Left ventricle myocardium superior (tissue), 1 donor: ENCODE data around the gene TENM3. TPM values are rescaled to one million over a fixed set of nuclear protein-coding genes. Genes with fewer than 3 reads are reported as not detected.

Experiments used
- ATAC-seq: fragments of 200-7000 bp; cut with Tn5 transposase; one replicate; pipeline ENCODE4 v1.9.1; 2020; ENCODE audit warnings: mild to moderate bottlenecking, moderate library complexity
- DNase-seq: peaks from one replicate; pipeline ENCODE4 v3.0.0-alpha.2; 2020
- intact Hi-C: fragments of 100-400 bp; cut with micrococcal nuclease; formaldehyde crosslinking; loops from one replicate; pipeline ENCODE4 v1.11.0; 2022
- total RNA-seq: library from RNA; stranded (reverse); fragmentation: NEBNext Ultra II Directional; extraction: Animal tissue kit (Norgen Biotek cat#: 25700); gene quantifications from one replicate; pipeline ENCODE4 v1.2.1, GENCODE V29; 2021
- donor health status: DM: no; HTN: yes; CAD: no; lungs with severe emphysema.

The TENM3 gene
- total RNA-seq, 1 donor from 2014 or later, result 6.8 TPM

GRCh38 chr4:182567119-182567518 is 323.9 kb downstream of the TENM3 start:
- ATAC-seq (no peak), DNase-seq (no peak)
- intact Hi-C loops, result no loop called here

DNA sequence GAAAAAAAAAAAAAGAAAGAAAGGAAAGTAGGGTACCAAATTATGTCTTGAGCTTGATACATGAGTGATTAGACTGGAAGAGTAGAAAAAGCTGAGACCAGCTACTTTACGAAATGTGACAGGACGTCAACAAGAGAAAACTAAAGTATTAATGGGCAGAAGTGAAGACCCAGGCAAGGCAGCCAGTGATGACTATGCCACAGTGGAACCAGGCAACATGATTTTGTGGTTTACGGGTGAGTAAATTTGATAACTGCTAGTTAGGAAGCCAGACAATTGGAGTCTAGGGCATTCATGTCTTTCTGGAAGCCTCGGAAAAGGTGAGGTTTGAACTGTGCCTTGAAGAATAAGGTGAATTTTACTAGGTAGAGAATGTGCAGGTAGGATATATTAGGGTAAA is 326.4 kb downstream of the TENM3 start:
- DNase-seq (no peak), ATAC-seq (no peak)
- intact Hi-C loops, result no loop called here

DNA sequence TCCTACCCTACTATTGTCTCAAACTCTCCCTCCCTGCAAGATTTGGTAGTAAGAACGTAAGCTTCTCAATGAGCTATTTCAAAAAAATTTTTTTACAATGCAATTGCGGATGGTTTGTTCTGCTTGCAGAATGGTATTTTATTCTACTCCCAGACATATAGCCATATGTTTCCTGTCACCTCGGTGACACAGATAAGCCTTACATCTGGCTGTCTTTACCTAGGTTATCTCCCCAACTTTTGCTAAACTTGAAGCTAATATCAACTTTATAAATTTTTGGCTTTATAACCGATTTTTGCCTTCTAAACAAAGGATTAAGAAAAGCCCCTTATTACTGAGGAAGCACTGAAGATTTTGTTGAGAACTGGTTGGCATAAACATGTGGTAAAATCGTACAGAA is 331.5 kb downstream of the TENM3 start:
- ATAC-seq (no peak), DNase-seq (no peak)
- intact Hi-C loops, result no loop called here

GRCh38 chr4:182575225-182575624 is 332.0 kb downstream of the TENM3 start:
- DNase-seq, result no peak
- ATAC-seq, result no peak
- intact Hi-C loops, result no loop called here

- no peak for ATAC-seq
- no peak for DNase-seq
- intact Hi-C loops, result no loop called here
Observed at GRCh38 chr4:182576601-182577289, 333.5 kb downstream of the TENM3 start.

DNA sequence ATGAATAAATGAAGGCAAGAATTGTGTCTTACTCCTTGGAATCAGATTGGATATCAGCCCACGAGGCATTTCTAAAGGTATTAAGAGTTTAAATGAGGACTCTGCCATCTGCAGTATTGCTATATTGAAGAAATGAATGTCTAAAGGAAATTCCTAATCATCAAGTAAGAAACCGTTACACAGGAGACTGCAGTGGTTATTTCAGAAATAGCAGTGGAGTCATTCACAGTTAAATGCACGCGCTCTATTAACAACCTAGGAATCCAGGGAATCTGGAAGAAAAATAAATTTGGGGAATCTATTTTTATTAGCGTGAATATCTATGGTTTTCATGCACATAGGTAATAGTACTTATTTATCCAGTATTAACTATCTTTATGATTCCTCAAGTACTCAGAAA is 334.2 kb downstream of the TENM3 start:
- no peak for DNase-seq
- intact Hi-C loops, result no loop called here

DNA sequence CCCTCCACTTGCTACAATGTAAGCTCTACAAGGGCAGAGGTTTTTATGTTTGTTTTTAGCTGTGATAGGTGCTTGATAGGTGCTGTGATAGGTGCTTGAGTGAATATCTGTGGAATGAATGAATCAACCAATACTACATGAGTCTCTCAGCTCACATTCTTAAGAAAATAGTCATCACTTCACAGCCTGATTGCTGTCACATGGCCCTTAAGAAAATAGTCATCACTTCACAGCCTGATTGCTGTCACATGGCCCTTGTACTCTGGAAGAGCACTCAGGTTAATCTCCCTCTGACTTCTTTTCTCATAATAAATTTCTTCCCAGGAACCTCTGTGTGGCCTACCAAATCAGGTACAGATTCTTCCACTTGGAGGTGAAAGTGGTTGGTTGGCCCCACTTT is 335.2 kb downstream of the TENM3 start:
- intact Hi-C loops, result no loop called here
- no peak for ATAC-seq
- DNase-seq, result no peak

More for the DNA sequence above, 334.2 kb downstream of the TENM3 start:
- no peak for ATAC-seq

- intact Hi-C loops, result no loop called here
- DNase-seq, result no peak
- no peak for ATAC-seq
Observed at GRCh38 chr4:182582245-182582644, 339.0 kb downstream of the TENM3 start.

DNA sequence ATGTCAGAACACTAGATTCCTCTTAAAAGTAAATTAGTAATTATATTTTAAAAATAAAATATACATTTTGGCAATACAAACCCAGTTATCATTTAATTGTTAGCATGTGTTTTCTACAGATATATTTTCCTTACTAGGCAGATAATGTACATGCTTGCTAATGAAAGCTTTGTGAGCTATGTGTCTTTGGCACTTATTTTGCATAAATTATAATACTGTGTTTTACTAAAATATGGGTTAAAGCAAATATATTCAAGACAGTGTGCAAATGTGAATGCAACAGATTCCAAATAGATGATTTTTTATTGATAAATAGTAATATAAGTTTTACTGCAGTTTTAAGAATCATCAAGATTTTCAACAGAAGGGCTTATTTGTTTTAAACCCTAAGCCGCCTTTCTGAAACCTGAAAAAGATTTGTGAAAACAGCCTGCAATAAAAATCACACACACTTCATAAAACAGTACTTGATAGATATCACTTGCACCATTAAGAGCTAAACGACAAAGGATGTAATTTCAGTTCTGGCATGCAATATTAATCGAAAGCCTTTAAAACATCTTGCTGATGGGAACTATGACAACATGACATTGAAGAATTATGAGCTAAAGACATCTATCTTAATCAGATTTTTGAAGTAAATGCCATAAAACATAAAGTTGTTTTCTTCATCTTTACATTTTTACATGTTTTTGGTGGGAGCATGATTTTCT is 340.7 kb downstream of the TENM3 start:
- ATAC-seq (no peak), DNase-seq (no peak)
- intact Hi-C loops, result no loop called here

- DNase-seq, result no peak
- intact Hi-C loops, result no loop called here
- ATAC-seq, result no peak
Observed at GRCh38 chr4:182585321-182585720, 342.1 kb downstream of the TENM3 start.

- no peak for DNase-seq
- no peak for ATAC-seq
- intact Hi-C loops, result no loop called here
Observed at GRCh38 chr4:182589100-182589499, 345.9 kb downstream of the TENM3 start.

GRCh38 chr4:182593402-182593801 is 350.2 kb downstream of the TENM3 start:
- DNase-seq, result no peak
- no peak for ATAC-seq
- intact Hi-C loops, result no loop called here

GRCh38 chr4:182593864-182594263 is 350.7 kb downstream of the TENM3 start:
- intact Hi-C loops, result no loop called here
- ATAC-seq (no peak), DNase-seq (no peak)

- ATAC-seq, result no peak
- intact Hi-C loops, result no loop called here
- no peak for DNase-seq
Observed at GRCh38 chr4:182600093-182600492, 356.9 kb downstream of the TENM3 start.

DNA sequence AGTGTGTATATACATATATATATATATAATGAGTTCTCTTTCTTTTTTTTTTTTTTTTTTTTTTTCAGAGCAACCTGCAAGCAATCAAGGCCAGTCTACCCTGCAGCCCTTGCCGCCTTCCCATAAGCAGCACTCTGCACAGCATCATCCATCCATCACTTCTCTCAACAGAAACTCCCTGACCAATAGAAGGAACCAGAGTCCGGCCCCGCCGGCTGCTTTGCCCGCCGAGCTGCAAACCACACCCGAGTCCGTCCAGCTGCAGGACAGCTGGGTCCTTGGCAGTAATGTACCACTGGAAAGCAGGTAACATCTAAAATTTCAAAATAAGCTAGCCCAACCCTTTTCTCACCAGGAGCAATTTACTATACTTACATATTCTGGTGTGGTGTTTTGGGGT is 357.7 kb downstream of the TENM3 start:
- ATAC-seq (no peak), DNase-seq (no peak)
- intact Hi-C loops, result no loop called here

GRCh38 chr4:182604161-182604622 is 361.0 kb downstream of the TENM3 start:
- DNase-seq (no peak), ATAC-seq (no peak)
- intact Hi-C loops, result no loop called here

GRCh38 chr4:182604953-182605352 is 361.8 kb downstream of the TENM3 start:
- intact Hi-C loops, result no loop called here
- no peak for ATAC-seq

DNA sequence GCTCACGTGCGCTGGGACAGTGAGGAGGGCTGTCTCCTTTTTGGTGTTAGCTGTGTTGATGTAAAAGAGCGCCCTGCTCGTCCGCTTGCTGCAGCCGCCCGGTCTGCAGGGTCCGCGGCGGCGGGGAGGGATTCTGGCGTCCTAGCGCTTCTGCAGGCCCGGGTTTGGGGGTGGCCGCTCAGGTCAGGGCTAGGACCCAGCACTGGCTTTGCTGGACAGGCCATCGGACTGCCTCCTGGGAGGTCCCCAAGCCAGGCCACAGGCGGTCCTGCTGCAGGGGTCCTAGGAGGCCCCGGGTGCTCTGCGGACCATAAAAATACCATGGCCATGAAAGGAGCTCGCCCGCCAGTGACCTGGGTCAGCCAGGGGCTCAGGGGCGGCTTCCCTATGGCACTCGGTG is 365.3 kb downstream of the TENM3 start:
- ATAC-seq, result no peak
- intact Hi-C loops, result no loop called here
- DNase-seq, result no peak

More at GRCh38 chr4:182604953-182605352, 361.8 kb downstream of the TENM3 start:
- DNase-seq, result no peak

DNA sequence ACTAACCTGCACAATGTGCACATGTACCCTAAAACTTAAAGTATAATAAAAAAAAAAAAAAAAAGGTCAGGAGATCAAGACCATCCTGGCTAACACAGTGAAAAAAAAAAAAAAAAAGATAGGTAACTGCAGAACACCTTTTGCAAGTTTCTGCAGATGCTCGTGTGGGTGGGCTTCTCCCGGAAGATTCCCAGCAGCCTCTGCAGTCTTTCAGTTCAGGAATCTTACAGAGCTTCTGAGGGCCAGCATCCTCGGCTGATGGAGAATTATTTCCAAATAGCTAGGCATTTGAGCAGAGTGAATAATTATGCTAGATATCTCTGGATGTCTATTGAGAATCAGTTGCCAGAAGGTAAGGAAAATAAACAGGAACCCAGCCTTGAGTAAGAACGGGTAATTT is 373.3 kb downstream of the TENM3 start:
- intact Hi-C loops, result no loop called here
- DNase-seq (no peak), ATAC-seq (no peak)

GRCh38 chr4:182619660-182620059 is 376.5 kb downstream of the TENM3 start:
- DNase-seq (no peak), ATAC-seq (no peak)
- intact Hi-C loops, result no loop called here
